SKM-1 (cell line): ENCODE data around the gene LRRK1.

Experiments
- DNase-seq: peaks from one replicate; lab custom pipeline; 2025; ENCODE audit not compliant: unreplicated experiment; lab: John Stamatoyannopoulos, UW

The LRRK1 gene

GRCh38 chr15:101001796-101002195 is 82.6 kb downstream of the LRRK1 start:
- DNase-seq = no peak

- peak; percentile 42 for DNase-seq
Measured at GRCh38 chr15:101003081-101003480, 83.9 kb downstream of the LRRK1 start.

GRCh38 chr15:101003706-101004105 is 84.5 kb downstream of the LRRK1 start:
- no peak for DNase-seq

GRCh38 chr15:101004500-101004899 is 85.3 kb downstream of the LRRK1 start:
- no peak for DNase-seq

GRCh38 chr15:101004986-101005747 is 86.0 kb downstream of the LRRK1 start:
- DNase-seq = no peak

GRCh38 chr15:101006931-101007691 is 88.0 kb downstream of the LRRK1 start:
- DNase-seq = peak; percentile 46

- DNase-seq = peak; percentile 23
Measured at GRCh38 chr15:101008158-101009139, 89.3 kb downstream of the LRRK1 start.

- no peak for DNase-seq
Measured at GRCh38 chr15:101009176-101009575, 90.0 kb downstream of the LRRK1 start.

- no peak for DNase-seq
Measured at GRCh38 chr15:101010781-101011180, 91.6 kb downstream of the LRRK1 start.

GRCh38 chr15:101012326-101013200 is 93.4 kb downstream of the LRRK1 start:
- no peak for DNase-seq

- DNase-seq = no peak
Measured at GRCh38 chr15:101013201-101013550, 94.0 kb downstream of the LRRK1 start.

- DNase-seq = no peak
Measured at GRCh38 chr15:101013769-101014675, 94.9 kb downstream of the LRRK1 start.

GRCh38 chr15:101014921-101015841 is 96.0 kb downstream of the LRRK1 start:
- no peak for DNase-seq

GRCh38 chr15:101016581-101016980 is 97.4 kb downstream of the LRRK1 start:
- DNase-seq = no peak

GRCh38 chr15:101017093-101017754 is 98.1 kb downstream of the LRRK1 start:
- DNase-seq = no peak

- no peak for DNase-seq
Measured at GRCh38 chr15:101018016-101018415, 98.9 kb downstream of the LRRK1 start.

- no peak for DNase-seq
Measured at GRCh38 chr15:101018450-101018849, 99.3 kb downstream of the LRRK1 start.
